NCI-H2227 treated with DMSO at 0.1 percent for 48 hours (cell line): Measurements from ENCODE around the gene AHI1.
"Not testable (repeated sequence)": the region's sequence is repeated elsewhere in the genome, so short reads cannot be mapped to it uniquely, and the experiment has no call there.

Source experiments
- DNase-seq: peaks from one replicate; lab custom pipeline; 2025; lab: John Stamatoyannopoulos, UW

AHI1 gene

GRCh38 chr6:135390458-135390857 is 107.1 kb downstream of the AHI1 start:
- DNase-seq: no peak

GRCh38 chr6:135385299-135385698 is 112.2 kb downstream of the AHI1 start:
- no peak for DNase-seq

GRCh38 chr6:135383766-135384165 is 113.8 kb downstream of the AHI1 start:
- DNase-seq: no peak

GRCh38 chr6:135383301-135383700 is 114.2 kb downstream of the AHI1 start:
- no peak for DNase-seq

DNA sequence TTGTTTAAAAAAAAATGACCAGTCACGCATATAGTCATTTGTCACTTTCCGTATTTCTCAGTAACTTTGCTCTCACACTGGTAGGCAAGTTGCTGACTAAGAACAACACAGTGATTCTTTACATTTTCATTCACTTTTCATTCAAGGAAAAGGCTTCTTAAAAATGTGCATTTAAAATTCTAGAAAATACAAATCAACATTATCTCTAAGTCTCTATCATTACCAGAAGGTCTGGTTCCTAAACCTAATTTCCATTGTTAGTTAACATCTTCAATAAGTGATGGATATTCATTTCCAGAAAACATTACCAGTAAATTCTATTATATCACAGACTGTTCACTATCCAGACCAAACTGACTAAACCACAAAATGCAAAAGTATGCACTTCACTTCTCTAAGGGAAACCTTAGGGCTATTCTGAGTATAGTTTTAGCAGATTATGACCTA is 115.3 kb downstream of the AHI1 start:
- DNase-seq: no peak

DNA sequence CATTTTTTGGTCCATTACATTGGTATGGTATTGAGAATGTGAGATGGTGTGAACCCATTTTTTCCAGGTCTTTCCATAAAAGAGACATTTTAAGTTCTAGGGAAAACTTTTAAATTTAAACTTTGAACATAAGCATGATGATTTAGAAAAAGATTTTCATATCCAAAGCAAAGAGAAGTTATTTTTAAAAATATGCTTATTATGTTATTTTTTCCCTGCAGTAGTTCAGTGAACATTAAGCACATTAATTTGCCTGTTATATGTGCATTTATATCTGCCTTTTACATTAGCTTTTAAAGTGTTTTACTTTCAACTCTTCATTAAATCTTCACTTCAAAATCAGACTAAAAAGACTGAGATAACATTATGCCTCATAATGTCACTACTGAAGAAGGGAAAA is 116.7 kb downstream of the AHI1 start:
- no peak for DNase-seq

- DNase-seq: no peak
These were observed 117.9 kb downstream of the AHI1 start for GRCh38 chr6:135379647-135380046.

GRCh38 chr6:135372758-135373157 is 124.8 kb downstream of the AHI1 start:
- no peak for DNase-seq

- not testable (repeated sequence) for DNase-seq
These were observed 133.9 kb downstream of the AHI1 start for GRCh38 chr6:135363622-135364021.

DNA sequence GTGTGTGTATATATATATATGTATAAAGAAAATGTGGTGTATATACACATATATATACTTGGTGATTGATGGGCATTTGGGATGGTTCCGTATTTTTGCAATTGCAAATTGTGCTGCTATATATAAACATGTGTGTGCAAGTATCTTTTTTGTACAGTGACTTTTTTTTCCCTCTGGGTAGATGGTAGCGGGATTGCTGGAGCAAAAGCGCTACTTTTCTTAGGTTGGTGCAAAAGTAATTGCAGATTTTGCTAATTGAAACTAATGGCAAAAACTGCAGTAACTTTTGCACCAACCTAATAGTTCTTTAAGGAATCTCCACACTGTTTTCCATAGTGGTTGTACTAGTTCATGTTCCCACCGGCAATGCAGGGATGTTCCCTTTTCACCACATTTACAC is 135.4 kb downstream of the AHI1 start:
- no peak for DNase-seq

- DNase-seq: no peak
These were observed 137.3 kb downstream of the AHI1 start for GRCh38 chr6:135360222-135360621.

- DNase-seq: no peak
These were observed 138.6 kb downstream of the AHI1 start for GRCh38 chr6:135358985-135359384.

DNA sequence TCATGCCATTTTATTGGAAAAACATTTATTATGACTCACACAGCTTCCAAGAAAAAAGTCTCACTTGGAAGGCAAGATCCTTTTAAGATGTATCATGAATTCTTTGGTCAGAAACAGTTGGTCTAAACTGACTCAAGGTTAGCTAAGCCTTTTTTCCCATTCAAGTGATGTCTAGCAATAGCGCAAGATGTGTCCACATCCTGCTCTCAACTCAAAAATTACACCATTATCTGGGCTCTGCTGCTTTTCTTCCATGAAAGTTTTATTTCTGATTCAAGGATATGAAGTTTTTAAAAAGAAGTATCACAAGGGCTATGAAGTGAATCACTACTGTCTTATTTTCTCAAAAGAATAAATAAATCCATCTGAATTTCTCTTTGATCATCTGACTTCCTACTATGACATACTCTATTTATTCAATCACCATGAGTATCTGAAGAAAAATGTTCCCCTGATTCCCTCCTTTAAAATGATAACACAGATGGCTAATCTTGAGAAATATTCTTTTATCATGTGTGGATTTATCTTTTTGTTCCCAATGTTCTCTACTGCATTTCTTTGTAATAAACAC is 139.2 kb downstream of the AHI1 start:
- DNase-seq: no peak

DNA sequence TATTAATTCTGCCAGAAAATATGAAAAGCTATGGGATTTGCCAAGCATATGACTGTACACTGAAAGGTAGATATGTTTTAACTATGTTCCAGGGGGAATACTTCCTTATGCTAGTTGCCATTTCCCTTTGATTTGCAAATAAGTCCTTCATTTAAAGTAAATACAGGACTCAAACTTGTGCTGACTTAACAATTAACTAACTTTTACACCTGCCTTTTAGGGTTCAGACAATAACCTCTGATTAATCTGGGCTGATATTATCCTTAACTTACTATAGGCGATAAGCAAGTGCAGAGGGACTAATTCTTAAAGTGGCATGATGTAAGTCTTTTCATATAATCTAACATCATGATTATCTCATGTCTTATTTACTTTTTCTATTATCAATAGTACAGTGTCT is 143.1 kb downstream of the AHI1 start:
- DNase-seq: no peak

DNA sequence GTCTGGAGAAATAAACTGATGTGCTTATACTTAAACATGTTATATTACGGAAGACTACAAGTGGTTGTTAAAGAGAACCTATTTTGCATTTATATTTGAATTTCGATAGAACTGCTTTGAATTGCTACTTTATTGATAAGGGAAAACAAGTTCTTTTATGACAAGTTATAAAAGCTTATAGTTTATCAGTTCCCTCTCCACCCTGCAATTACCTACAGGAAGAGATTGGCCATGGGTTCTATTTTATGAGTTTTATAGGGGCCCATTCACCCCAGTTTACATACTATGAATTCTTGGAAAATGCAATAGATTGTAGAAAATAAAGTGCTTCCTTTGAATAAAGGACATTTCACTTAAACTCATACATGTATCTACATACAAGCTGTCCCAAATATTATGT is 144.4 kb downstream of the AHI1 start:
- no peak for DNase-seq

- DNase-seq: no peak
These were observed 145.9 kb downstream of the AHI1 start for GRCh38 chr6:135351635-135352034.

- no peak for DNase-seq
These were observed 149.7 kb downstream of the AHI1 start for GRCh38 chr6:135347887-135348286.

- DNase-seq: no peak
These were observed 150.8 kb downstream of the AHI1 start for GRCh38 chr6:135346747-135347146.

- no peak for DNase-seq
These were observed 153.0 kb downstream of the AHI1 start for GRCh38 chr6:135344526-135344925.

DNA sequence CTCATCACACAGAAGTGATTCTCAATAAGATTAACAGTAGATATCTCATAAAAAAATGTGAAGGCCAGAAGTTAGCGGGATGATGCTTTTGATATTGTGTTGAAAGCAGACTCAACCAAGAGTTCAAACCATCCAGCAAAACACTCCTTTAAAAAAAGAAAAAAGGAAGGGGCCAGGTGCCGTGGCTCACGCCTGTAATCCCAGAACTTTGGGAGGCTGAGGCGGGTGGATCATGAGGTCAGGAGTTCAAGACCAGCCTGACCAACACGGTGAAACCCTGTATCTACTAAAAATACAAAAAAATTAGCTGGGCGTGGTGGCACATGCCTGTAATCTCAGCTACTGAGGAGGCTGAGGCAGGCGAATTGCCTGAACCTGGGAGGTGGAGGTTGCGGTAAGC is 157.6 kb downstream of the AHI1 start:
- not testable (repeated sequence) for DNase-seq

GRCh38 chr6:135334169-135334568 is 163.4 kb downstream of the AHI1 start:
- DNase-seq: no peak

DNA sequence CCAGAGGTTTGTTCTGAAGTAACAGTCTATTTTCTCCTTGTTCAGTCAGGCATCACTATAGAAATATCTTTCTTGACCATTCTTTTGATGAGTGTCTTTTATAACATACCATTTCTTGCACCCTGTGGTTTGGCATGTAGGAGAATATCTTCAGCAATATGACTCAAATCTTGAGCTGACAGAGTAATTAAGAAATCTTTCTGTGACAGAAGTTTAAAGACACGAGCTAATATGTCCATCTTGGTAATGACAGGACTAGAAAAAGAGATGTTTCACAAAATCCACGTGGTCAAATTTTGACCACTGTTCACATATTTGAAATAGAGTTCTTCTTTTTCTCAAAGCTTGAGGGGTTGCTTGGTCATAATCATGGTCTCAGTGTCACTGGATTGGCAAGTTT is 166.5 kb downstream of the AHI1 start:
- DNase-seq: no peak

DNA sequence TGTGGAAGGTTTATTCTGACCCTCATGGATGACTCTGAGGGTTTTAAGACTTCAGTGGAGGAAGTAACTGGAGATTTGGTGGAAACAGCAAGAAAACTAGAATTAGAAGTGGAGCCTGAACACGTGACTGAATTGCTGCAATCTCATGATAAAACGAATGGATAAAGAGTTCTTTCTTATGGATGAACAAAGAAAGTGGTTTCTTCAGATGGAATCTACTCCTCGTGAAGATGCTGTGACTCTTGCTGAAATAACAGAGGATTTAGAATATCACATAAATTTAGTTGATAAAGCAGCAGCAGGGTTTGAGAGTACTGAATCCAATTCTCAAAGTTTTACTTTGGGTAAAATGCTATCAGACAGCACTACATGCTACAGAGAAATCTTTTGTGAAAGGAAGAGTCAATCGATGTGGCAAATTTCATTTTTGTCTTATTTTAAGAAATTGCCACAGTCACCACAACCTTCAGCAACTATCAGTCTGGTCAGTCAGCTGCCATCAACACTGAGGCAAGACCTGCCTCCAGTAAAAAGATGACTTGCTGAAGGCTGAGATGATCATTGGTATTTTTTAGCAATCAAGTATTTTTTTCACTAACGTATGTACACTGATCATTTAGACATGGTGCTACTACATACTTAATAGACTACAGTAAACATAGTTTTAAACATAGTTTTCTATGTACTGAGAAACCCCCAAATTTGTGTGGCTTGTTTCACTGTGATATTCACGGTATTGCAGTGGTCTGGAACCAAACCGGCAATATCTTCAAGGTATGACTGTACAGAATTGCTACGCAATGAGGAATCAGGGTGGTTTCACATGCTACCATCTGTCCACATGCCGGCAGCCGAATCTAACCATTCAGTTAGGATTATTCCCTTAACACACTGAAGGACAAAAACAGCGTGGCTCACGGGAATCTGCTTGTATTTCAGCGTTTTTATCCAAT is 167.4 kb downstream of the AHI1 start:
- DNase-seq: no peak

GRCh38 chr6:135328136-135328535 is 169.4 kb downstream of the AHI1 start:
- DNase-seq: no peak
